Lower leg skin (tissue), 4 donors: Measurements from ENCODE around the gene PAK2. TPM values are rescaled to one million over a fixed set of nuclear protein-coding genes. Genes with fewer than 3 reads are reported as not detected.

Experiments
- DNase-seq, 2 donors: peaks; one replicate each; pipeline ENCODE4 v3.0.0-alpha.2; 2019; ENCODE audit warnings: low spot score in 2 of 2
- H3K4me3 ChIP-seq: fragments of 200-600 bp; sonication (generic); 2 replicates; pipeline ENCODE4 v1.5.1; 2017; ENCODE audit warnings: mild to moderate bottlenecking, low read depth; ENCODE audit not compliant: poor library complexity, severe bottlenecking
- CTCF ChIP-seq, 3 donors: fragments of 450-650 bp; IDR thresholded peaks; one replicate each; pipeline ENCODE4 v1.5.1; 2016; ENCODE audit warnings: antibody characterized with exemption in 3 of 3, mild to moderate bottlenecking in 3 of 3, moderate library complexity in 2 of 3
- POLR2A ChIP-seq, 2 donors: fragments of 450-650 bp; IDR thresholded peaks; one replicate each; pipeline ENCODE4 v1.6.1; 2016 to 2017; ENCODE audit warnings: antibody characterized with exemption in 2 of 2, mild to moderate bottlenecking in 1 of 2, moderate library complexity in 1 of 2
- WGBS, 2 donors: methylation state at CpG; one replicate each; pipeline ENCODE4 v1.1.5; 2018; 5-methylcytosine and 5-hydroxymethylcytosine counted together
- intact Hi-C: fragments of 100-400 bp; cut with DNase I; formaldehyde crosslinking; loops from one replicate; pipeline ENCODE4 v1.15.0; 2023; ENCODE audit warnings: low total_unique reads
- total RNA-seq, 4 donors: library from RNA; depleted of rRNA; stranded (reverse); fragments of >200 nt; gene quantifications; one replicate each; pipeline ENCODE4 v1.1.0, GENCODE V29; 2016

Gene PAK2
- total RNA-seq, 4 donors from 2014 or later: 25.3 to 39.0 (median 32.8) TPM

GRCh38 chr3:196695849-196696226, 43.8 kb upstream of the PAK2 start:
- WGBS, 2 donors: 75 to 79% methylated on average over 5 of the region's 5 CpGs
- intact Hi-C loops: no loop called here
- TF ChIP-seq POLR2A (IDR thresholded peaks at IDR 0.05): no peak
- no peak for TF ChIP-seq CTCF (IDR thresholded peaks at IDR 0.05)
- no peak overlapping the region for H3K4me3 ChIP-seq
- DNase-seq: no peak

GRCh38 chr3:196697270-196697669, 42.4 kb upstream of the PAK2 start:
- no peak overlapping the region for H3K4me3 ChIP-seq
- TF ChIP-seq CTCF (IDR thresholded peaks at IDR 0.05) (no peak), POLR2A (IDR thresholded peaks at IDR 0.05) (no peak)
- no peak for DNase-seq
- WGBS, 2 donors: 75 to 85% methylated on average over 5 of the region's 5 CpGs
- intact Hi-C loops: no loop called here

- no peak for TF ChIP-seq POLR2A (IDR thresholded peaks at IDR 0.05)
- no peak for TF ChIP-seq CTCF (IDR thresholded peaks at IDR 0.05)
- DNase-seq: no peak
- intact Hi-C loops: no loop called here
- H3K4me3 ChIP-seq: no peak overlapping the region
- WGBS, 2 donors: 91% methylated on average over 7 of the region's 7 CpGs
Measured at GRCh38 chr3:196699749-196700148, 39.9 kb upstream of the PAK2 start.

GRCh38 chr3:196700801-196701200, 38.9 kb upstream of the PAK2 start:
- WGBS, 2 donors: 73 to 77% methylated on average over 4 of the region's 4 CpGs
- no peak overlapping the region for H3K4me3 ChIP-seq
- TF ChIP-seq CTCF (IDR thresholded peaks at IDR 0.05) (no peak), POLR2A (IDR thresholded peaks at IDR 0.05) (no peak)
- no peak for DNase-seq
- intact Hi-C loops: no loop called here

- no peak for DNase-seq
- 45 to 58% methylated on average over 5 of the region's 5 CpGs for WGBS, 2 donors
- intact Hi-C loops: no loop called here
Measured at GRCh38 chr3:196706327-196706726, 33.3 kb upstream of the PAK2 start.

More at GRCh38 chr3:196706327-196706726, 33.3 kb upstream of the PAK2 start:
- H3K4me3 ChIP-seq: no peak overlapping the region
- no peak for TF ChIP-seq CTCF (IDR thresholded peaks at IDR 0.05)
- TF ChIP-seq POLR2A (IDR thresholded peaks at IDR 0.05): no peak
